Uterus (tissue), 4 donors: ENCODE results near the gene MCAM. TPM values are rescaled to one million over a fixed set of nuclear protein-coding genes. Genes with fewer than 3 reads are reported as not detected.

ENCODE experiments used
- DNase-seq, 2 donors: peaks; one replicate each; pipeline ENCODE4 v3.0.0-alpha.2; 2019 to 2020
- H3K27ac ChIP-seq, 2 donors: fragments of 200-600 bp; sonication (generic); 1 replicate in 1 of 2; 2 replicates in 1 of 2; pipeline ENCODE4 v1.5.1; 2016 to 2018
- H3K27me3 ChIP-seq, 2 donors: fragments of 200-600 bp; sonication (generic); one replicate each; pipeline ENCODE4 v1.5.1; 2018 to 2019; ENCODE audit warnings: control low read depth in 1 of 2
- H3K36me3 ChIP-seq, 2 donors: fragments of 200-600 bp; sonication (generic); one replicate each; pipeline ENCODE4 v1.5.1; 2019; ENCODE audit warnings: control low read depth in 1 of 2
- H3K4me1 ChIP-seq, 2 donors: fragments of 200-600 bp; sonication (generic); one replicate each; pipeline ENCODE4 v1.5.1; 2018 to 2019; ENCODE audit warnings: control low read depth in 1 of 2
- H3K4me3 ChIP-seq, 2 donors: fragments of 200-600 bp; sonication (generic); 1 replicate in 1 of 2; 2 replicates in 1 of 2; pipeline ENCODE4 v1.5.1; 2018 to 2019; ENCODE audit warnings: mild to moderate bottlenecking in 1 of 2
- H3K9me3 ChIP-seq, 2 donors: fragments of 200-600 bp; sonication (generic); one replicate each; pipeline ENCODE4 v1.5.1; 2019; ENCODE audit warnings: control low read depth in 1 of 2
- POLR2A ChIP-seq, 2 donors: fragments of 450-650 bp; IDR thresholded peaks; one replicate each; pipeline ENCODE4 v1.6.1; 2016; ENCODE audit warnings: antibody characterized with exemption in 2 of 2, mild to moderate bottlenecking in 1 of 2, moderate library complexity in 1 of 2
- intact Hi-C: fragments of 100-400 bp; cut with DNase I; formaldehyde crosslinking; loops from one replicate; pipeline ENCODE4 v1.15.1; 2023; ENCODE audit warnings: low total_unique reads
- total RNA-seq, 4 donors: library from RNA; depleted of rRNA in 3 of 4; stranded (reverse); fragments of >200 nt in 3 of 4; gene quantifications; one replicate each; pipeline versions ENCODE4 v1.1.0 to v1.2.4, GENCODE V29; 2014 to 2023
- TF ChIP-seq, protein P1 (sequence below), 4 experiments: fragments of 200-600 bp in 2 of 4; fragments of 450-650 bp in 2 of 4; sonication (generic) in 2 of 4; IDR thresholded peaks; one replicate each; pipeline ENCODE4 v1.5.1; 2016 to 2019; ENCODE audit warnings: antibody characterized with exemption in 4 of 4, mild to moderate bottlenecking in 2 of 4, moderate library complexity in 1 of 4
- donor health status: DM: yes; HTN: yes; CAD: no.

MCAM gene
- total RNA-seq, 4 donors from 2014 or later = 228 to 564 (median 354) TPM

DNA sequence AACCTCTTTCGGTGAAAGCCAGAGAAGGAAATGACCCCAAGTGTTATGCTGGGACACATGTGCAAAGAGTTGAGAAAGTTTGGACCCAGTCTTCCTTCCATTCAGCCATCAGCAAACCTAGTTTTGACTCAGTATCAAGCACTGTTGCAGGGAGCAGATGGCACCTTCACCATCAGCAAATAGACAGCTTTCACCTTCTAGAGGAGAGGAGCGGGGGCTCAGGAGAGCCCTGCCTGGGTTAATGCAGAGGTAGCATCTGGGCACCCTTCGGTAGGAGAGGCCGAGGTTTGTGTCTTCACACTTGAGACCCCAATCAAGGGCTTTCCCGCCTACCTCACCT, 45.8 kb upstream of the MCAM start:
- intact Hi-C loops = no loop called here
- TF ChIP-seq, protein P1, sequence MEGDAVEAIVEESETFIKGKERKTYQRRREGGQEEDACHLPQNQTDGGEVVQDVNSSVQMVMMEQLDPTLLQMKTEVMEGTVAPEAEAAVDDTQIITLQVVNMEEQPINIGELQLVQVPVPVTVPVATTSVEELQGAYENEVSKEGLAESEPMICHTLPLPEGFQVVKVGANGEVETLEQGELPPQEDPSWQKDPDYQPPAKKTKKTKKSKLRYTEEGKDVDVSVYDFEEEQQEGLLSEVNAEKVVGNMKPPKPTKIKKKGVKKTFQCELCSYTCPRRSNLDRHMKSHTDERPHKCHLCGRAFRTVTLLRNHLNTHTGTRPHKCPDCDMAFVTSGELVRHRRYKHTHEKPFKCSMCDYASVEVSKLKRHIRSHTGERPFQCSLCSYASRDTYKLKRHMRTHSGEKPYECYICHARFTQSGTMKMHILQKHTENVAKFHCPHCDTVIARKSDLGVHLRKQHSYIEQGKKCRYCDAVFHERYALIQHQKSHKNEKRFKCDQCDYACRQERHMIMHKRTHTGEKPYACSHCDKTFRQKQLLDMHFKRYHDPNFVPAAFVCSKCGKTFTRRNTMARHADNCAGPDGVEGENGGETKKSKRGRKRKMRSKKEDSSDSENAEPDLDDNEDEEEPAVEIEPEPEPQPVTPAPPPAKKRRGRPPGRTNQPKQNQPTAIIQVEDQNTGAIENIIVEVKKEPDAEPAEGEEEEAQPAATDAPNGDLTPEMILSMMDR (IDR thresholded peaks at IDR 0.05) = no peak
- TF ChIP-seq POLR2A (IDR thresholded peaks at IDR 0.05) = no peak
- Histone ChIP-seq H3K36me3 (no peaks in the 10 kb centered on the region), H3K9me3 (no peaks in the 10 kb centered on the region), H3K27me3 (no peaks in the 10 kb centered on the region), H3K4me3 (peak overlapping the region in 1 of 2 donors; percentile 46), H3K4me1 (peaks cover 0 to 9% of the 10 kb centered on the region in 2 donors), H3K27ac (peak overlapping the region; percentile 87 to 94)
- DNase-seq = no peak

DNA sequence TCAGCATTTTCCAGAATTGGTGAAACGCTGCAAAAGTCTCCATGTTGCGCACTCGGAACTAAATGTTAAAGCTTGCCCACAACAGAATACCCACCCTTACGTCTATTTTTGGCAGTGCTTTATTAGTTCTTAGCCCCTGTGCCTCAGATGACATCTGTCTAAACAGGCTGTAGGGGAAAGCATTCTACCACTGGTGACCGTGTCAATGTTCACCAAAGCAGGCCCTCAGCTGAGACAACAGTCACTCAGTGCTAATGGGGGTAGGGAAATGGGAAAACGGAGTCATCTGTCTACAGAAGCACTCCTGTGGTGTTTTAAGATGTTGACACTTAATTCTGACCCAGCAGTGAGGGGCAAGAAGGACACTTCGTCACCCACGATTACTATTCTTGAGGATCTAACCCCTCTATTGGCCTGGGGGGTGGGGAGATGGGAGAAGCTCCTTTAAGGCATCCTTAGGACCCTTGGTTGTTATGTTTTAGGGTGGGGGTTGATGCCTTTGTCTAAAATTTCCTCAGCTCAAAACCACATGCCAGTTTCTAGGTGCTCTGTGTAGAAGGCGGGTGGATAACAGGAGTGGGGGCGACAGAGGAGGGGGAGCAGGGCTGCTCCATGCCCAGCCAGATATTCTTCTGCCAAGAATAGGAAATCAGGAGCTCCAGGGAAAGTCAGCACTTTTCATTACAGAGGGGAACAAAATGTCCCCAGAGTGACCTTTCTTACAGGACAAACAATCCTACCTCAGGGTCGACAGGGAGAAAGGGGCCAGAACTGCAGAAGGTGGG, 45.2 kb upstream of the MCAM start:
- DNase-seq = no peak
- no peaks in the 10 kb centered on the region for H3K36me3 ChIP-seq
- peak overlapping the region; percentile 87 to 94 for H3K27ac ChIP-seq
- no peak for TF ChIP-seq POLR2A (IDR thresholded peaks at IDR 0.05)
- TF ChIP-seq, protein P1 (IDR thresholded peaks at IDR 0.05) = no peak
- H3K27me3 ChIP-seq = no peaks in the 10 kb centered on the region
- no peaks in the 10 kb centered on the region for H3K9me3 ChIP-seq
- intact Hi-C loops = no loop called here
- no peak overlapping the region for H3K4me3 ChIP-seq
- H3K4me1 ChIP-seq = peaks cover 0 to 9% of the 10 kb centered on the region in 2 donors

DNA sequence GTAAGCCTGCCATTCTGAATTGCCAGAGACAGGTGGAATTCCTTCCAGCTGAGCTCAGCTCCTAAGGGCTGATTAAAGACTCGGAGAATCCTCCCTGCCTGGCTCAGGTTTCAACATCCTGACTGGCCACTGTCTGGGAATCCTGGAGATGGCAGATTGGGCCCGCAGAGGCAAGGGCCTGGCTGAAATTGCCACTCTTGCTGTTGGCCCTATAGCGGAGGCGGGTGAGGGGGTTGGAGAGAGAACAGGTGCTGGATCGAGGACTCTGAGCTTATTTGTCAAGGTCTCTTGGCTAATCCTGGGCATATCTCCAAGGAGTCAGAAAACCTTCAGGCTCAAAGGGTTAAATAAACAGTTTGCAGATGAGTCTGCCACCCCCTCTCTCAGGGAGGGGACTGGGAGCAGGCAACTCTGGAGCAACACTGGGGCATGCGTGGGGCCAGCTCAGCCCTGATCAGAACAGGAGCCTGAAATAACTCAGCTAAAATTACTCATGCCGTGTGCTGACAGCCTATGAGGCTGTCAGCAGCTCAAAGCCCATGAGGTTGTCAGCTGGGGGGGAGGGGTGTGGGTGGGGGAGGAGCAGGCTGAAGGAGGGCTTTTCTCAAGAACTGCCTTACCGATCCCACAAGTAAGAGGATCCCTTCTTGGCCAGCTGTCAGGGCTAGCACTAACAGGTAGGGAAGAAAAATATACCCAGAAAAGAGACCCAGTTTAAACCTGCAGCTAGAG, 44.3 kb upstream of the MCAM start:
- DNase-seq = peak; percentile 75 to 81
- Histone ChIP-seq H3K27me3 (no peaks in the 10 kb centered on the region), H3K4me3 (no peak overlapping the region), H3K4me1 (peaks cover 0 to 6% of the 10 kb centered on the region in 2 donors), H3K27ac (peak overlapping the region; percentile 87 to 94), H3K36me3 (no peaks in the 10 kb centered on the region), H3K9me3 (no peaks in the 10 kb centered on the region)
- no peak for TF ChIP-seq POLR2A (IDR thresholded peaks at IDR 0.05)
- TF ChIP-seq, protein P1 (IDR thresholded peaks at IDR 0.05) = no peak
- intact Hi-C loops = no loop called here

DNA sequence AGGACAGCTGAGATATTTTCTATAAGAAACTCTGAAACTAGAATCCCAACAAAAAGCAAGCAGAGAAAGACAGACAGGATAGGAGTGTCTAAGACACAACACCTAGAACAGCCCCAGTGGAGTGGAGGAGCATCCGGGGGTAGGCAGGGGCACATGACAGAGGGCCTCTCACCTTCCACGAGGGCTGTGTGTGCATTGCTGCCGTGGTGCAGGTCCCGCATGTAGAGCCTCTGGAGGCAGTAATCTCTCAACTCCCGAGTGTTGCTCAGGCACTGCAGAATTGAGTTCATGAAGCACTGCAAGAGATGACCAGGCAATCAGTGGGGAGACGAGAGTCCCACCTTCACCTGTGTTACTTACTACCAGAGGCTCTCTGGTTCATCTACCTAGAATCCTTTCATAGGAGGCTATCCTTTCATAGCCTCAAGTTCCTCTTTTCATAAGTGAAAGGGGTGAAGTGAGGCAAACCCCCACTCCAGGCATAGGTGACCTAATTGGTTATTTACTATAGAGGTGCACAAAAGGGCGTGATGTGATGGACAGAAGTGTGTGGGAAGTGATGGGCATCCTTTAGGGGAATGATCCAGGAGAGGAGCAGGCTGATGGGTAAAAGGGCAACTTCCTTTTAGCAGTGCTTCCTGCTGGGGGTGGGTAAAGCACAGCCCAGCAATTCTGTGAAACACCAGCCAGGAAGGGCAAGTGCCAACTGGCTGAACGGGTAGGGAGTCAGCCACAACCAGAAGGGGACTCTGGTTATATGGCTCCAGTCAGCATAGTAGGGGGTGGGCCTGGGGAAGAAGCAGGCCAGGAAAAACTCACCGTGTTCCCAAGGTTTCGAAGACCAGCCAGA, 42.7 kb upstream of the MCAM start:
- no peak overlapping the region for H3K4me3 ChIP-seq
- H3K9me3 ChIP-seq = no peaks in the 10 kb centered on the region
- H3K27ac ChIP-seq = peak overlapping the region in 1 of 2 donors; percentile 94
- H3K36me3 ChIP-seq = no peaks in the 10 kb centered on the region
- TF ChIP-seq, protein P1 (IDR thresholded peaks at IDR 0.05) = no peak
- TF ChIP-seq POLR2A (IDR thresholded peaks at IDR 0.05) = no peak
- intact Hi-C loops = loop anchor here (10.0 kb wide), 1 partner anchor 115 kb away; no protein-coding TSS in a partner anchor
- no peaks in the 10 kb centered on the region for H3K27me3 ChIP-seq
- H3K4me1 ChIP-seq = peaks cover 0 to 5% of the 10 kb centered on the region in 2 donors
- DNase-seq = peak in 1 of 2 donors; percentile 12
